ENCODE results near the gene KLHL1. TPM values are rescaled to one million over a fixed set of nuclear protein-coding genes. Genes with fewer than 3 reads are reported as not detected.

The KLHL1 gene
- total and polyA plus RNA-seq, 9 of the 15 experiments (the other 6 are each of a cell fraction or from before 2014, with no cell fraction given), result not detected

GRCh38 chr13:70014337-70014736, 93.9 kb downstream of the KLHL1 start (continued):
- no peak for TF ChIP-seq HINFP (tag; conservative IDR thresholded peaks at IDR 0.05; ENCODE audit: low read depth)
- TF ChIP-seq, protein P1, sequence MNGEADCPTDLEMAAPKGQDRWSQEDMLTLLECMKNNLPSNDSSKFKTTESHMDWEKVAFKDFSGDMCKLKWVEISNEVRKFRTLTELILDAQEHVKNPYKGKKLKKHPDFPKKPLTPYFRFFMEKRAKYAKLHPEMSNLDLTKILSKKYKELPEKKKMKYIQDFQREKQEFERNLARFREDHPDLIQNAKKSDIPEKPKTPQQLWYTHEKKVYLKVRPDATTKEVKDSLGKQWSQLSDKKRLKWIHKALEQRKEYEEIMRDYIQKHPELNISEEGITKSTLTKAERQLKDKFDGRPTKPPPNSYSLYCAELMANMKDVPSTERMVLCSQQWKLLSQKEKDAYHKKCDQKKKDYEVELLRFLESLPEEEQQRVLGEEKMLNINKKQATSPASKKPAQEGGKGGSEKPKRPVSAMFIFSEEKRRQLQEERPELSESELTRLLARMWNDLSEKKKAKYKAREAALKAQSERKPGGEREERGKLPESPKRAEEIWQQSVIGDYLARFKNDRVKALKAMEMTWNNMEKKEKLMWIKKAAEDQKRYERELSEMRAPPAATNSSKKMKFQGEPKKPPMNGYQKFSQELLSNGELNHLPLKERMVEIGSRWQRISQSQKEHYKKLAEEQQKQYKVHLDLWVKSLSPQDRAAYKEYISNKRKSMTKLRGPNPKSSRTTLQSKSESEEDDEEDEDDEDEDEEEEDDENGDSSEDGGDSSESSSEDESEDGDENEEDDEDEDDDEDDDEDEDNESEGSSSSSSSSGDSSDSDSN (IDR thresholded peaks at IDR 0.05; ENCODE audit: borderline replicate concordance in 1 of 2, low read depth in 2 of 2, low read length in 2 of 2), result no peak

DNA sequence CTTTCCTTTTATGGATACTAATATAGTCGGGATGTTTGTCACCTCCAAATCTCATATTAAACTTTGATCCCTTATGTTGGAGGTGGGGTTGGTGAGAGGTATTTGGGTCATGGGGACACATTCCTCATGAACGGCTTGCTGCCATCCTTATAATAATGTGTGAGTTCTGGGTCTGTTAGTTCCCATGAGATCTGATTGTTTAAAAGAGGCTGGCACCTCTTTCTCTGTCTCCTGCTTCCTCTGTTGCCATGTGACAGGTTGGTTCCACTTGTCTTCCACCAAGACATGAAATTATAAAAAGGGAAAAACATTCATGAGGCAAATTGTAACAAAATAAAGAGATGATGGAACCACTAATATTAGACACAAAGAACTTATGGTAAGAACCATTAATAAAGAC, 108.4 kb downstream of the KLHL1 start:
- no TSS peak for BruUV-seq (replicated peaks)
- WGBS (ENCODE audit: insufficient coverage, low coverage, missing lambda C conversion rate), result 0% methylated on average over 2 of the region's 2 CpGs
- no peaks in the 10 kb centered on the region for H3K36me3 ChIP-seq (ENCODE audit: control insufficient read depth, insufficient read depth, low read length)
- H3K27me3 ChIP-seq (ENCODE audit: control insufficient read depth in 2 of 2, insufficient read depth in 2 of 2, low read length in 2 of 2), result no peaks in the 10 kb centered on the region
- ATAC-seq (no peak), FAIRE-seq (no peak), DNase-seq (ENCODE audit: extremely low read depth in 1 of 4, low spot score in 3 of 4) (no peak)
- no peaks in the 10 kb centered on the region for H3K79me2 ChIP-seq (ENCODE audit: control insufficient read depth, insufficient read depth, low read length)
- no peak overlapping the region for H2AFZ ChIP-seq (ENCODE audit: low read depth, low read length)
- intact Hi-C loops (cut with micrococcal nuclease), result no loop called here
- H3K4me2 ChIP-seq (ENCODE audit: insufficient read depth, low read length), result no peak overlapping the region
- no peaks in the 10 kb centered on the region for H3K9me1 ChIP-seq (ENCODE audit: control insufficient read depth, insufficient read depth, low read length)
- H3K4me1 ChIP-seq (replicated peaks in 1 of 2; ENCODE audit: control insufficient read depth in 2 of 2, insufficient read depth in 2 of 2, low read length in 2 of 2), result no peaks in the 10 kb centered on the region
- H4K20me1 ChIP-seq (replicated peaks; ENCODE audit: control insufficient read depth, insufficient read depth, low read length), result no peaks in the 10 kb centered on the region
- in situ Hi-C loops (cut with MboI), result loop anchor here (10.0 kb wide), 1 partner anchor 195 kb away; no protein-coding TSS in a partner anchor
- H3K9ac ChIP-seq (ENCODE audit: insufficient read depth in 1 of 2, low read depth in 2 of 2, low read length in 2 of 2), result no peak overlapping the region
- no peak for TF ChIP-seq ZKSCAN8 (CRISPR knock-in tag; IDR thresholded peaks at IDR 0.05)
- TF ChIP-seq ATF7 (IDR thresholded peaks at IDR 0.05), result no peak
- no peak for TF ChIP-seq CCNT2 (IDR thresholded peaks at IDR 0.05; ENCODE audit: borderline replicate concordance, extremely low read depth, insufficient read length, low read depth, low read length)
- no peak for TF ChIP-seq ATF4 (CRISPR knock-in tag; IDR thresholded peaks at IDR 0.05)
- no peak for TF ChIP-seq ZNF76 (CRISPR knock-in tag; IDR thresholded peaks at IDR 0.05; ENCODE audit: borderline replicate concordance)
- no peak for TF ChIP-seq ETV5 (CRISPR knock-in tag; IDR thresholded peaks at IDR 0.05; ENCODE audit: low read depth)
- no peak for TF ChIP-seq ZNF124 (CRISPR knock-in tag; IDR thresholded peaks at IDR 0.05)
- no peak for TF ChIP-seq HSF4 (CRISPR knock-in tag; IDR thresholded peaks at IDR 0.05; ENCODE audit: borderline replicate concordance)
- TF ChIP-seq ETS2 (tag; IDR thresholded peaks at IDR 0.05; ENCODE audit: borderline replicate concordance, poor library complexity, severe bottlenecking), result no peak
- TF ChIP-seq, protein P2, sequence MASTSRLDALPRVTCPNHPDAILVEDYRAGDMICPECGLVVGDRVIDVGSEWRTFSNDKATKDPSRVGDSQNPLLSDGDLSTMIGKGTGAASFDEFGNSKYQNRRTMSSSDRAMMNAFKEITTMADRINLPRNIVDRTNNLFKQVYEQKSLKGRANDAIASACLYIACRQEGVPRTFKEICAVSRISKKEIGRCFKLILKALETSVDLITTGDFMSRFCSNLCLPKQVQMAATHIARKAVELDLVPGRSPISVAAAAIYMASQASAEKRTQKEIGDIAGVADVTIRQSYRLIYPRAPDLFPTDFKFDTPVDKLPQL (IDR thresholded peaks at IDR 0.05; ENCODE audit: extremely low read depth, insufficient read length), result no peak
- H3K27ac ChIP-seq (ENCODE audit: extremely low read depth, low read depth, low read length), result no peak overlapping the region
- ChIA-PET POLR2A (no interaction called here), CTCF (ENCODE audit: low intra/inter-chr PET ratio) (no interaction called here)
- no peak overlapping the region for H3K4me3 ChIP-seq
- H3K9me3 ChIP-seq (replicated peaks; ENCODE audit: control insufficient read depth, insufficient read depth, low read depth, low read length), result no peaks in the 10 kb centered on the region
